Ovary (tissue), 3 donors: ENCODE data around the gene PHF14.

ENCODE experiments used
- CTCF ChIP-seq, 3 donors: fragments of 450-650 bp in 2 of 3; fragments of 200-600 bp in 1 of 3; IDR thresholded peaks; one replicate each; pipeline versions ENCODE4 v1.5.1 to v1.8.0; 2016 to 2022; ENCODE audit warnings: antibody characterized with exemption in 3 of 3, mild to moderate bottlenecking in 1 of 3
- POLR2A ChIP-seq: fragments of 450-650 bp; IDR thresholded peaks from one replicate; pipeline ENCODE4 v1.6.1; 2017; ENCODE audit warnings: antibody characterized with exemption, mild to moderate bottlenecking, moderate library complexity
- donor health status: DM: no; HTN: no; CAD: no.

- TF ChIP-seq POLR2A (no peak), CTCF (IDR thresholded peaks at IDR 0.05) (no peak)
Observed at GRCh38 chr7:11021468-11021867, 47.8 kb downstream of the PHF14 start.
